Gastrocnemius medialis (tissue), 4 donors: ENCODE results near the gene LATS1. TPM values are rescaled to one million over a fixed set of nuclear protein-coding genes. Genes with fewer than 3 reads are reported as not detected.

Experiments used
- ATAC-seq, 2 donors: fragments of 150-250 bp; one replicate each; pipeline ENCODE4 v1.9.1; 2016
- DNase-seq, 2 donors: peaks; one replicate each; pipeline ENCODE4 v3.0.0-alpha.2; 2019
- H3K27ac ChIP-seq, 4 donors: fragments of 200-600 bp; sonication (generic); 1 replicate in 1 of 4; 2 replicates in 3 of 4; pipeline ENCODE4 v1.5.1; 2016 to 2018; ENCODE audit warnings: mild to moderate bottlenecking in 2 of 4, moderate library complexity in 1 of 4
- H3K27me3 ChIP-seq, 3 donors: fragments of 200-600 bp; sonication (generic) in 2 of 3; 1 replicate in 1 of 3; 2 replicates in 2 of 3; pipeline versions ENCODE4 v1.5.1 to v1.6.0; 2016 to 2019; ENCODE audit warnings: mild to moderate bottlenecking in 1 of 3, moderate library complexity in 1 of 3
- H3K36me3 ChIP-seq, 2 donors: fragments of 200-600 bp; sonication (generic) in 1 of 2; one replicate each; pipeline ENCODE4 v1.5.1; 2017 to 2018
- H3K4me1 ChIP-seq, 2 donors: fragments of 200-600 bp; sonication (generic) in 1 of 2; one replicate each; pipeline ENCODE4 v1.5.1; 2016 to 2017; ENCODE audit warnings: mild to moderate bottlenecking in 2 of 2
- H3K4me3 ChIP-seq, 4 donors: fragments of 200-600 bp; sonication (generic) in 3 of 4; 1 replicate in 1 of 4; 2 replicates in 3 of 4; pipeline ENCODE4 v1.5.1; 2016 to 2019; ENCODE audit warnings: mild to moderate bottlenecking in 2 of 4
- H3K9me3 ChIP-seq, 3 donors: fragments of 200-600 bp; sonication (generic) in 2 of 3; 1 replicate in 1 of 3; 2 replicates in 2 of 3; pipeline ENCODE4 v1.5.1; 2016 to 2019
- CTCF ChIP-seq, 5 experiments: fragments of 450-650 bp in 3 of 5; fragments of 200-600 bp in 2 of 5; sonication (generic) in 2 of 5; IDR thresholded peaks in 4 of 5; conservative IDR thresholded peaks in 1 of 5; 1 replicate in 4 of 5; 2 replicates in 1 of 5; pipeline ENCODE4 v1.5.1; 2016 to 2019; ENCODE audit warnings: antibody characterized with exemption in 5 of 5, mild to moderate bottlenecking in 3 of 5, moderate library complexity in 3 of 5
- POLR2A ChIP-seq, 2 donors: fragments of 450-650 bp; IDR thresholded peaks; one replicate each; pipeline ENCODE4 v1.6.1; 2017; ENCODE audit warnings: antibody characterized with exemption in 2 of 2, mild to moderate bottlenecking in 2 of 2, moderate library complexity in 2 of 2
- in situ Hi-C, 4 donors: fragments of 200-750 bp; cut with MboI; loops; one replicate each; pipeline versions ENCODE4 v1.15.0 to v1.8.0; 2017; ENCODE audit warnings: low sequenced_read_pairs in 4 of 4
- intact Hi-C: fragments of 100-400 bp; cut with DNase I; formaldehyde crosslinking; loops from one replicate; pipeline ENCODE4 v1.15.1; 2023; ENCODE audit warnings: low total_unique reads
- total RNA-seq, 4 donors: library from RNA; depleted of rRNA; stranded (reverse); fragments of >200 nt; gene quantifications; one replicate each; pipeline versions ENCODE4 v1.1.0 to v1.2.3, GENCODE V29; 2016

The LATS1 gene
- total RNA-seq, 4 donors from 2014 or later = 6.3 to 21.8 (median 14.4) TPM

- DNase-seq (no peak), ATAC-seq (no peak)
- Histone ChIP-seq H3K4me3 (no peak overlapping the region), H3K36me3 (peaks cover 0 to 7% of the 10 kb centered on the region in 2 donors), H3K27me3 (no peaks in the 10 kb centered on the region), H3K4me1 (peaks cover 0 to 3% of the 10 kb centered on the region in 2 donors), H3K27ac (no peak overlapping the region), H3K9me3 (peaks cover 0 to 4% (median 0%) of the 10 kb centered on the region in 3 donors)
- no peak for TF ChIP-seq POLR2A (IDR thresholded peaks at IDR 0.05)
- TF ChIP-seq CTCF (IDR thresholded peaks at IDR 0.05 in 4 of 5, conservative IDR thresholded peaks at IDR 0.05 in 1 of 5) = no peak
- intact Hi-C loops (no loop called here), in situ Hi-C loops (no loop called here)
Observed at GRCh38 chr6:149608381-149608982, 109.4 kb downstream of the LATS1 start.

Other genes starting within 250 kb of the LATS1 start
- under 1 TPM in 3 of 4 donors, not detected in 1; 0.03 to 0.36 (median 0.24) TPM for gene ZC3H12D, start 233.1 kb downstream of the LATS1 start, total RNA-seq
- gene PPIL4, start 172.1 kb downstream of the LATS1 start, total RNA-seq = 10 to 100 TPM; 14.9 to 26.2 (median 18.5) TPM
- 10 to 100 TPM; 28.9 to 39.4 (median 33.1) TPM for gene GINM1, start 151.7 kb downstream of the LATS1 start, total RNA-seq
- gene KATNA1, start 69.4 kb downstream of the LATS1 start, total RNA-seq = 10 to 100 TPM; 16.0 to 29.3 (median 26.0) TPM
- gene NUP43, start 28.4 kb upstream of the LATS1 start, total RNA-seq = 10 to 100 TPM; 15.0 to 42.0 (median 16.7) TPM
- gene PCMT1, start 31.6 kb upstream of the LATS1 start, total RNA-seq = 100 to 1,000 TPM; 150 to 448 (median 353) TPM
- gene LRP11, start 146.3 kb upstream of the LATS1 start, total RNA-seq = 10 to 100 TPM in 1 of 4 donors, 1 to 10 TPM in 3; 5.5 to 19.8 (median 6.1) TPM
- gene RAET1E, start 180.0 kb upstream of the LATS1 start, total RNA-seq = 1 to 10 TPM in 1 of 4 donors, not detected in 3; 3.9 TPM
- under 1 TPM in 1 of 4 donors, not detected in 3; 0.89 TPM for gene RAET1G, start 205.0 kb upstream of the LATS1 start, total RNA-seq
- under 1 TPM in 2 of 4 donors, not detected in 2; 0.44 to 0.49 TPM for gene ULBP2, start 223.9 kb upstream of the LATS1 start, total RNA-seq
- under 1 TPM in 1 of 4 donors, not detected in 3; 0.16 TPM for gene ULBP1, start 245.8 kb upstream of the LATS1 start, total RNA-seq